A673 (cell line): Measurements from ENCODE around the gene HSDL2. TPM values are rescaled to one million over a fixed set of nuclear protein-coding genes. Genes with fewer than 3 reads are reported as not detected.

Experiments
- BruUV-seq: library from RNA; stranded (reverse); fragments of 400-500 nt; replicated peaks from 2 replicates; lab custom pipeline; 2021; lab: Mats Ljungman, UMichigan
- CTCF ChIA-PET: fragments of 300-600 bp; sonication (Branson Sonifier 250); formaldehyde crosslinking; loops from one replicate; lab custom pipeline; 2022; ENCODE audit warnings: antibody characterized with exemption; lab: Charles Lee
- POLR2A ChIA-PET: fragments of 300-600 bp; sonication (Branson Sonifier 250); formaldehyde crosslinking; loops from one replicate; lab custom pipeline; 2022; ENCODE audit warnings: antibody characterized with exemption; ENCODE audit not compliant: low non-redundant PET; lab: Charles Lee
- DNase-seq: peaks from one replicate; pipeline ENCODE4 v3.0.0-alpha.2; 2015; ENCODE audit warnings: low spot score
- H3K27ac ChIP-seq: fragments of 200-600 bp; sonication (generic); 2 replicates; pipeline ENCODE4 v1.5.1; 2016; ENCODE audit warnings: mixed run types, low read depth, mild to moderate bottlenecking, mixed read lengths, antibody characterized with exemption, low read length; ENCODE audit not compliant: poor library complexity, severe bottlenecking
- H3K27me3 ChIP-seq: fragments of 200-600 bp; sonication (generic); replicated peaks from 2 replicates; pipeline ENCODE4 v1.6.1; 2017; ENCODE audit warnings: mixed run types, low read depth, mild to moderate bottlenecking, mixed read lengths, antibody characterized with exemption, low read length; ENCODE audit not compliant: insufficient read depth, poor library complexity
- H3K36me3 ChIP-seq: fragments of 200-600 bp; sonication (generic); 2 replicates; pipeline ENCODE4 v1.6.1; 2016; ENCODE audit warnings: mixed run types, mild to moderate bottlenecking, mixed read lengths, antibody characterized with exemption, low read length; ENCODE audit not compliant: insufficient read depth, poor library complexity, severe bottlenecking
- H3K4me1 ChIP-seq: fragments of 200-600 bp; sonication (generic); 2 replicates; pipeline ENCODE4 v1.6.1; 2017; ENCODE audit warnings: mixed run types, mild to moderate bottlenecking, mixed read lengths, antibody characterized with exemption, low read length; ENCODE audit not compliant: insufficient read depth, poor library complexity, severe bottlenecking
- H3K4me3 ChIP-seq: fragments of 200-600 bp; sonication (generic); 2 replicates; pipeline ENCODE4 v1.5.1; 2016; ENCODE audit warnings: low read depth, mixed run types, mild to moderate bottlenecking, mixed read lengths, low read length; ENCODE audit not compliant: poor library complexity, severe bottlenecking
- H3K9me3 ChIP-seq: fragments of 200-600 bp; sonication (generic); 2 replicates; pipeline ENCODE4 v1.6.1; 2016; ENCODE audit warnings: mixed run types, low read depth, mild to moderate bottlenecking, mixed read lengths, antibody characterized with exemption, low read length; ENCODE audit not compliant: poor library complexity, severe bottlenecking
- EZH2 ChIP-seq: fragments of 200-600 bp; sonication (generic); IDR thresholded peaks from 2 replicates; pipeline ENCODE4 v1.6.1; 2017; ENCODE audit warnings: borderline replicate concordance, low read depth, mild to moderate bottlenecking, mixed read lengths, antibody characterized with exemption, low read length; ENCODE audit not compliant: poor library complexity, severe bottlenecking
- intact Hi-C: fragments of 100-400 bp; cut with micrococcal nuclease; formaldehyde crosslinking; loops from one replicate; pipeline ENCODE4 v1.10.0; 2022; ENCODE audit not compliant: unreplicated experiment
- total RNA-seq: library from RNA; stranded (reverse); gene quantifications from 2 replicates; pipeline ENCODE4 v1.2.3, GENCODE V29; 2021
- TF ChIP-seq, protein P1 (sequence below): fragments of 300-800, 200-600 bp; sonication (generic); conservative IDR thresholded peaks from 2 replicates; pipeline ENCODE4 v1.5.1; 2017; ENCODE audit warnings: low read depth, mild to moderate bottlenecking, antibody characterized with exemption, low read length, moderate library complexity, mixed read lengths

Gene HSDL2
- total RNA-seq, 1 experiment from 2014 or later: 28.2 TPM

DNA sequence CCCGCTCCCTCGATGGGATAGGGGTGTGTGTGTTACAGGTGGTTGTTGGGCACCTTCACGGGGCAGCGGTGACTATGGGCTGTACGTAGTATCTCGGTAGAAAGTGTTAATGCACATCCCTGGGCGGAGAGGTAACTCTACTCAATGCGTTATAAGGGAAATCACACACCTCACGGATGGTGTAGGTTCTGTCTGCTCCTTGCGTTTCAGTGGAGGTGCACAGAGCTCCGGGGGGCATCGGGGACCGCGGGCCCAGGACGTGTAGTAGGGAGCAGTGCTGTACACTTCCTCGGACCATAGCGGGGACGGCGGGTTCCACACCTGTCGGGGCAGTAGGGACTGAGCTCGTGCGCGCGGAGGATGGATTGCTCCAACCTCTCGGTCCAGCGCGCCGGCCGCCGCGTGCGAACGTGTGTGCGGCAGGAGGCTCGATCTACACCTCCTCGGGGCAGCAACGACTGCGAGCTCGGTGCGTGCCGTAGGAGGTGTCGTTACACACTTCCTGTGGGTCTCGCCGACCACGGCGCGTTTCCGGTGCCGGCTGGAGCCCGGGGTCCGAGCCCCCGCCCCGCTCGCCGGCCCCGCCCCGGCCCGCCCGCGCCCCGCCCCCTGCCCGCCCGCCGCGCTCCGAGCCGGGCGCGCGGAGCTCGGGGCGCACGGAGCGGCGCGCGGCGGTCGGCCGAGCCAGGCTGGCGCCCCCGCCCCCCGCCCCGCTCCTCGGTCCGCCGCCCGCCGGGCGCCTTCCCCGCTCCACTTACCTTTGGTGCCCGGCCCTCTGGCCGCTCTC lies 106.5 kb downstream of the HSDL2 start, which contains the start of gene KIAA1958:
Gene KIAA1958, plus strand, starts transcription at position 607 of the 787 bp plus-strand sequence. CDS start 87,254 bp downstream, outside the sequence.
- no TSS peak for BruUV-seq
- Histone ChIP-seq H3K9me3 (no peaks in the 10 kb centered on the region), H3K36me3 (no peaks in the 10 kb centered on the region), H3K4me3 (peak within 1 kb of the TSS; percentile 72), H3K27ac (peak within 1 kb of the TSS; percentile 88), H3K27me3 (no peaks in the 10 kb centered on the region), H3K4me1 (peaks cover 33% of the 10 kb centered on the region)
- TF ChIP-seq, protein P1, sequence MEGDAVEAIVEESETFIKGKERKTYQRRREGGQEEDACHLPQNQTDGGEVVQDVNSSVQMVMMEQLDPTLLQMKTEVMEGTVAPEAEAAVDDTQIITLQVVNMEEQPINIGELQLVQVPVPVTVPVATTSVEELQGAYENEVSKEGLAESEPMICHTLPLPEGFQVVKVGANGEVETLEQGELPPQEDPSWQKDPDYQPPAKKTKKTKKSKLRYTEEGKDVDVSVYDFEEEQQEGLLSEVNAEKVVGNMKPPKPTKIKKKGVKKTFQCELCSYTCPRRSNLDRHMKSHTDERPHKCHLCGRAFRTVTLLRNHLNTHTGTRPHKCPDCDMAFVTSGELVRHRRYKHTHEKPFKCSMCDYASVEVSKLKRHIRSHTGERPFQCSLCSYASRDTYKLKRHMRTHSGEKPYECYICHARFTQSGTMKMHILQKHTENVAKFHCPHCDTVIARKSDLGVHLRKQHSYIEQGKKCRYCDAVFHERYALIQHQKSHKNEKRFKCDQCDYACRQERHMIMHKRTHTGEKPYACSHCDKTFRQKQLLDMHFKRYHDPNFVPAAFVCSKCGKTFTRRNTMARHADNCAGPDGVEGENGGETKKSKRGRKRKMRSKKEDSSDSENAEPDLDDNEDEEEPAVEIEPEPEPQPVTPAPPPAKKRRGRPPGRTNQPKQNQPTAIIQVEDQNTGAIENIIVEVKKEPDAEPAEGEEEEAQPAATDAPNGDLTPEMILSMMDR: no peak
- TF ChIP-seq EZH2: no peak
- peak; percentile 93 for DNase-seq
- CTCF ChIA-PET: no interaction called here
- POLR2A ChIA-PET: interaction anchor here (0.5 kb wide), 1 partner anchor 1508 kb away, joined by 4 read pairs; no protein-coding TSS in a partner anchor
- intact Hi-C loops: no loop called here

DNA sequence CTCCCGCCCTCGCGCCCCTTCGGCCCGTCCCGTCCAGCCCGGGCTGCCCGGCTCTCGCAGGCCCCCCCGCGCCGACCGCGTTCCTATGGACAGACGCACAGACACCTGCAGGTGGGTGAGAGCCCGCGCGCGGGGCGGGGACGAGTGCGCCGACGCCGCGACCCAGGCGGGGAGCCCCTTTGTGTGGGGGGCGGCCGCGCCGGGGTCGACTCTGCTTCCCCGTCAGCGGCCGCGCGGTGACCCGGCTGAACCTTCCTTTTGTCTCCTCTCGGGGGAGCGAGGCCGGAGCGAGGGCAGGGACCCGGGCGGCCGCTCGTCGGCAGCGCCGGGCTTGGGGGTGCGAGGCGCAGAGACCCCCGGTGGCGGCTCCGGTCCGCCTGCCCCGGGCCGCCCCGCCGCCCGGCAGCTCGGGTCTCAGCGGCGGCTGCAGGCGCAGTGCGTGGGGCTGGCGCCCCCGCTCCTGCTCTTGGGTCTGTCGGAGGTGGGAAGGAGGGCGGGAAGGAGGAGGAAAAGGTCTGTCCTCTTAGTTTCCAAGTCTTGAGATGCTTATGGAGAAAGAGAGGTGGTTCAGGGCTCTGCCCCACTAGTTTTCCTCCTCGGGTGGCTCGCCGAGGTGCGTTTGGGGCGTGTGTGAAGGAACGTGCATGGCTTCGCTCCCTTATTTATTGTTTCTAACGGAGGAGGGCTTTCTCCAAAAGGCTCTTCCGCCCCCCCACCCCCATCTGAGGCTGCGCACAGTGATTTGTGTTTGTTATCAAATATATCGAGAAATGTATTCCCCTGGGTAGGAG lies 107.3 kb downstream of the HSDL2 start:
- Histone ChIP-seq H3K27ac (peak overlapping the region; percentile 88), H3K9me3 (no peaks in the 10 kb centered on the region), H3K4me1 (peaks cover 33% of the 10 kb centered on the region), H3K36me3 (no peaks in the 10 kb centered on the region), H3K27me3 (no peaks in the 10 kb centered on the region), H3K4me3 (peak overlapping the region; percentile 72)
- ChIA-PET POLR2A (interaction anchor here (0.7 kb wide), 1 partner anchor 46 kb away, joined by 6 read pairs; no protein-coding TSS in a partner anchor), CTCF (no interaction called here)
- BruUV-seq: no TSS peak
- intact Hi-C loops: no loop called here
- TF ChIP-seq EZH2: no peak
- DNase-seq: peak; percentile 83

DNA sequence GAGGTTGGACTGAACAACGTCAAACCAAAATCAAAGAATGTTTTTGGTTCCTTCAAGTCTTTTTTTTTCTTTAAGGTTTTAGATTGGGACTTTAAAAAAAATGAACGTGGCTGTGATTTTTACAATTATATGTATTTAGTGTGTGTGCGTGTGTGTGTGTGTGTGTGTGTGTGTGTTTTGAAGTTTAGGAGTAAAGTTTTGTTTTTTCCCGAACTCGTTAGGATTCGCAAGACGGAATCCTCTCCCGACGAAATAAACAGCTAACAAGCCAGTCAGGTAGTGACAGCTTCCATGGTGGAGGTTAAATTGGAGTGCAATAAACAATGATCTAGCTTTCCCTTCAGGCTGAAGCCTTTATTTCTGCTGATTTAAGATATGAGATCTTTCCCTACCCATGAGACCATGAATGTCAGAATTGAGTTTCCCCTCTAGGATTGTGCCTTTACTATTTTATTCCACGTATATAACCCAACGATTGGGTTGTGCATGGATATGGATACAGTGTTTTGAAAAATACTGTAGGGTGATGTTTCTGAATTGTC lies 108.0 kb downstream of the HSDL2 start:
- ChIA-PET POLR2A (interaction anchor here (0.7 kb wide), 1 partner anchor 45 kb away, joined by 6 read pairs; no protein-coding TSS in a partner anchor), CTCF (interaction anchor here (0.6 kb wide), 1 partner anchor 415 kb away, joined by 5 read pairs; no protein-coding TSS in a partner anchor)
- Histone ChIP-seq H3K27me3 (no peaks in the 10 kb centered on the region), H3K36me3 (no peaks in the 10 kb centered on the region), H3K4me3 (peak overlapping the region; percentile 72), H3K4me1 (peaks cover 33% of the 10 kb centered on the region), H3K27ac (peak overlapping the region; percentile 88), H3K9me3 (no peaks in the 10 kb centered on the region)
- intact Hi-C loops: no loop called here
- TF ChIP-seq, protein P1: no peak
- TF ChIP-seq EZH2: no peak
- peak; percentile 27 for DNase-seq
- TSS peak; percentile 46 for BruUV-seq
